Muscle layer of duodenum (tissue), 2 donors: ENCODE measurements around the gene RBM44.
"Not testable (repeated sequence)": the region's sequence is repeated elsewhere in the genome, so short reads cannot be mapped to it uniquely, and the experiment has no call there.

Experiments used
- H3K27ac ChIP-seq: one replicate; pipeline ENCODE4 v1.7.0; 2013; ENCODE audit warnings: mild to moderate bottlenecking, low read length
- H3K27me3 ChIP-seq: one replicate; pipeline ENCODE4 v1.7.0; 2013; ENCODE audit warnings: low read depth, mild to moderate bottlenecking, control low read depth, low read length
- H3K36me3 ChIP-seq, 2 donors: one replicate each; pipeline ENCODE4 v1.7.0; 2013; ENCODE audit warnings: low read length in 2 of 2, control low read depth in 1 of 2, mild to moderate bottlenecking in 1 of 2; ENCODE audit not compliant: insufficient read depth in 2 of 2, control insufficient read depth in 1 of 2
- H3K4me1 ChIP-seq, 2 donors: one replicate each; pipeline ENCODE4 v1.7.0; 2013; ENCODE audit warnings: low read length in 2 of 2, mild to moderate bottlenecking in 2 of 2, control low read depth in 1 of 2, moderate library complexity in 1 of 2; ENCODE audit not compliant: insufficient read depth in 2 of 2, control insufficient read depth in 1 of 2
- H3K4me3 ChIP-seq, 2 donors: one replicate each; pipeline ENCODE4 v1.7.0; 2013; ENCODE audit warnings: low read length in 2 of 2, low read depth in 1 of 2, mild to moderate bottlenecking in 1 of 2
- H3K9me3 ChIP-seq, 2 donors: one replicate each; pipeline ENCODE4 v1.7.0; 2013; ENCODE audit warnings: low read length in 2 of 2, control low read depth in 1 of 2, mild to moderate bottlenecking in 1 of 2; ENCODE audit not compliant: control insufficient read depth in 1 of 2
- donor health status: healthy.

RBM44 gene

GRCh38 chr2:237819231-237819630, 20.7 kb downstream of the RBM44 start:
- H3K27me3 ChIP-seq: no peaks in the 10 kb centered on the region
- no peaks in the 10 kb centered on the region for H3K4me1 ChIP-seq
- no peak overlapping the region for H3K4me3 ChIP-seq
- H3K27ac ChIP-seq: no peak overlapping the region
- no peaks in the 10 kb centered on the region for H3K36me3 ChIP-seq
- no peaks in the 10 kb centered on the region for H3K9me3 ChIP-seq

DNA sequence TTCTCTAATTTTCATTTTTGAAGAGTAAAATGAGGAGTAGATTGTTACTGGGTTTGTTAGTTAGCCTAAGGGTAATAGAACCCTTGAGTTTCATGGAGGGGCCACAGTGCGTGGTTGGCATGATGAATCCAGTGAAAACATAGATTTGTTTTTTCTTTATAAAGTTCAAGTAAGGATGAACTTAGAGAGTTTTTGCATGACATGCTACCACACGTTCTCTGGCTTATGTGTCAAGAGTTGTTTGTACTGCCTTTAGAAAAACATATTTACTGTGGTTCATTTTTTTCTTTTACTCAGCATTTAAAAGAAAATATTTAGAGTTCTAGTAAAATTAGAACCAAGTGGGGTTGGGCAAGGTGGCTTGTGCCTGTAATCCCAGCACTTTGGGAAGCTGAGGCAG, 21.8 kb downstream of the RBM44 start:
- Histone ChIP-seq H3K36me3 (no peaks in the 10 kb centered on the region), H3K4me1 (no peaks in the 10 kb centered on the region), H3K4me3 (no peak overlapping the region), H3K9me3 (no peaks in the 10 kb centered on the region), H3K27me3 (no peaks in the 10 kb centered on the region), H3K27ac (no peak overlapping the region)

- no peaks in the 10 kb centered on the region for H3K36me3 ChIP-seq
- no peaks in the 10 kb centered on the region for H3K4me1 ChIP-seq
- H3K9me3 ChIP-seq: no peaks in the 10 kb centered on the region
- H3K27me3 ChIP-seq: no peaks in the 10 kb centered on the region
- no peak overlapping the region for H3K4me3 ChIP-seq
- H3K27ac ChIP-seq: no peak overlapping the region
These were observed 25.0 kb downstream of the RBM44 start for GRCh38 chr2:237823544-237823943.

DNA sequence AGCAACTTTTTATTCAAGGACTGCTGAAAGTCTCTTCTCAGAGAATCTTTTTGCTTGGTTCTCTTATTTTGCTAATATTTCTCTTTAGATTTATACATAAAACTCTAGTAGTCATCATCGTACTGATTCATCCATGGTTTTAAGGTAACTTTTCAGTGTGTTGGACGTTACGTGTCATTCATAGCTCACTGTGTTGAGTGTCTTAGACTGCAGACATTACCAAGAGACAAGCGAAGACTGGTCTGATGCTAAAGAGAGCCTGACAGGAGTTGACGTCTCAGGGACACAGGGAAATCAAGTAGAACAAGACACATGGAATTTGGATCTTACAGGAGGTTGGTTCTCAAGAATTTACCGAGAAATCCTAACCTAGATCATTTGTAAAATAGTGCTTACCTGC, 25.5 kb downstream of the RBM44 start:
- no peak overlapping the region for H3K27ac ChIP-seq
- H3K27me3 ChIP-seq: no peaks in the 10 kb centered on the region
- no peak overlapping the region for H3K4me3 ChIP-seq
- H3K9me3 ChIP-seq: no peaks in the 10 kb centered on the region
- H3K4me1 ChIP-seq: no peaks in the 10 kb centered on the region
- H3K36me3 ChIP-seq: no peaks in the 10 kb centered on the region

GRCh38 chr2:237827421-237827987, 28.9 kb downstream of the RBM44 start:
- H3K27ac ChIP-seq: no peak overlapping the region
- no peaks in the 10 kb centered on the region for H3K4me1 ChIP-seq
- H3K27me3 ChIP-seq: no peaks in the 10 kb centered on the region
- H3K9me3 ChIP-seq: no peaks in the 10 kb centered on the region
- H3K36me3 ChIP-seq: no peaks in the 10 kb centered on the region
- no peak overlapping the region for H3K4me3 ChIP-seq

GRCh38 chr2:237830522-237830921, 31.9 kb downstream of the RBM44 start:
- no peaks in the 10 kb centered on the region for H3K27me3 ChIP-seq
- H3K9me3 ChIP-seq: no peaks in the 10 kb centered on the region
- no peak overlapping the region for H3K4me3 ChIP-seq
- no peaks in the 10 kb centered on the region for H3K36me3 ChIP-seq
- no peak overlapping the region for H3K27ac ChIP-seq
- H3K4me1 ChIP-seq: no peaks in the 10 kb centered on the region

DNA sequence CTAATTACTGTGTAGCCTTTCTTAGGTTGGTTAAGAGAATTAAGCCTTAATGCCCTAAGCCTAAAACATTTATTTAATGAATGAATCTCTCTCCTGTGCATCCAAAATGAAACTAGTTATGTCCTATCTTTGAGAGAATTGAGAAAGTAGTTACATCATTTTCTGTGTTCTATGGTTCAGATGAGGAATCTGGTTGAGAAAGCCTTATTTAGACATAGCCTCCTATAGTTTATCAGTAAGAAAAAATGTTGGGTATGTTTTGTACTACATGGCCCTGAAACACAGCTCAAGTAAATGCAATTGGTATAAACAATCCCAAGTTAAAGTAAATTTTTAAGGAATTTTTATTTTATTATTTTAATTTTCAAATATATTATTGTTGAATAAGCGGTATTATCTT, 35.0 kb downstream of the RBM44 start:
- Histone ChIP-seq H3K4me3 (no peak overlapping the region), H3K9me3 (no peaks in the 10 kb centered on the region)

DNA sequence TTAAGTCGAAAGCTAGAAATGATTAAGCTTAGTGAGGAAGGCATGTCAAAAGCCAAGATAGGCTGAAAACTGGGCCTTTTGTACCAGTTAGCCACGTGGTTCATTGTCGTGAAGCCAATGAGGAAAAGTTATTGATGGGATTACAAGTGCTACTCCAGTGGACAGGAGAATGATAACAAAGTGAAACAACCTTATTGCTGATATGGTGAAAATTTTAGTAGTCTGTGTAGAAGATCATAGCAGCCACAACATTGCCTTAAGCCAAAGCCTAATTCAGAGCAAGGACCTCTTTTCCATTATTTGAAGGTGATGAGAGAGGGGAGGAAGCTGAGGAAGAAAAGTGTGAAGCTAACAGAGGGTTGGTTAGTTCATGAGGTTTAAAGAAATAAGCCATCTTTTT, 36.8 kb downstream of the RBM44 start:
- Histone ChIP-seq H3K36me3 (no peaks in the 10 kb centered on the region), H3K9me3 (no peaks in the 10 kb centered on the region), H3K4me3 (no peak overlapping the region), H3K27ac (no peak overlapping the region), H3K4me1 (no peaks in the 10 kb centered on the region), H3K27me3 (no peaks in the 10 kb centered on the region)

More for the DNA sequence above, 35.0 kb downstream of the RBM44 start:
- no peaks in the 10 kb centered on the region for H3K4me1 ChIP-seq
- H3K36me3 ChIP-seq: no peaks in the 10 kb centered on the region
- H3K27ac ChIP-seq: no peak overlapping the region
- H3K27me3 ChIP-seq: no peaks in the 10 kb centered on the region

- H3K4me1 ChIP-seq: no peaks in the 10 kb centered on the region
- no peaks in the 10 kb centered on the region for H3K36me3 ChIP-seq
- H3K9me3 ChIP-seq: no peaks in the 10 kb centered on the region
- no peak overlapping the region for H3K27ac ChIP-seq
- H3K27me3 ChIP-seq: no peaks in the 10 kb centered on the region
- no peak overlapping the region for H3K4me3 ChIP-seq
These were observed 42.5 kb downstream of the RBM44 start for GRCh38 chr2:237841051-237841450.

GRCh38 chr2:237848940-237849339, 50.4 kb downstream of the RBM44 start:
- H3K36me3 ChIP-seq: not testable (repeated sequence)

DNA sequence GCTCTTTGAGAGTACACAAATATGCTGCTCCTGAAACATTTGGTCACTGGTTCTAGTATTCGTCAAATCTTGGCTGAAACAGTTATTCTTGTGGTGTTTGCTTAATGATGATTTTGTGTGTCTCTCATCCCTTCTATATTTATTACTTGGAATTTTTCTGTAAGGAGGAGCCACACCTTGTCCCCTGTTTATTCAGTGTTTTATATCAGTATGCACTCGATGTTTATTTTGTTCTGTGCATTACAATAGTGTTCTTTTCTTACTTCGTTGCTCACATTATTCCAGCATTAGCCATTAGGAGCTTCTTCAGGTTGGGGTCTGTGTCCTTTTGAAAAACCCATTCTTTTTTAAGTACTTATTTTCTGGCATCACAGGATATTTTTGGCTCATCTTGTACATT, 55.7 kb downstream of the RBM44 start:
- H3K36me3 ChIP-seq: no peaks in the 10 kb centered on the region
- no peaks in the 10 kb centered on the region for H3K27me3 ChIP-seq
- H3K9me3 ChIP-seq: no peaks in the 10 kb centered on the region
- H3K4me3 ChIP-seq: no peak overlapping the region
- peaks cover 0 to 11% of the 10 kb centered on the region in 2 donors for H3K4me1 ChIP-seq
- H3K27ac ChIP-seq: no peak overlapping the region

More at GRCh38 chr2:237848940-237849339, 50.4 kb downstream of the RBM44 start:
- H3K27ac ChIP-seq, H3K4me1 ChIP-seq, H3K9me3 ChIP-seq, H3K4me3 ChIP-seq, H3K27me3 ChIP-seq: not testable (repeated sequence)

DNA sequence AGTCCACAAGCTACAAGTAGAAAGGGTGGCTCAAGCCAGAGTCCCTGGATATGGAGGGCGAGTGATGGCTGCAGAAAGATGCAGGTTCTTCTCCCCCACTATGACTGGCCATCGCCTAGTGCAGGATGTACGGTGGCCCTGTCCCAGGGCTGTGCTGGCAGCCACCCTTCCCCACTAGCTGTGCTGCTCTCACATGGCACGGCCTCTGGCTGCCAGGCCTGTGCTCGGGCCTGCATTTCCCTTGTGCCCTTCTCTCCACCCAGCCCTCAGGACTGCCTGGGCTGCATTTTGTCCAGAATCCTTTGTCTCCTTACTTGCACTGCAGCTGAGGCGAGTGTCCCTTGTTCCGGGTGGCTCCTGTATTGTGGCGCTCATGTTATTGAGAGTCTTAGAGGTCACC, 59.2 kb downstream of the RBM44 start:
- Histone ChIP-seq H3K4me1 (peaks cover 0 to 19% of the 10 kb centered on the region in 2 donors), H3K27ac (no peak overlapping the region), H3K36me3 (no peaks in the 10 kb centered on the region), H3K4me3 (no peak overlapping the region), H3K9me3 (no peaks in the 10 kb centered on the region), H3K27me3 (no peaks in the 10 kb centered on the region)
